ENCODE results near the gene SARS2. TPM values are rescaled to one million over a fixed set of nuclear protein-coding genes. Genes with fewer than 3 reads are reported as not detected.
"Not testable (repeated sequence)": the region's sequence is repeated elsewhere in the genome, so short reads cannot be mapped to it uniquely, and the experiment has no call there.

SARS2 gene
- total and polyA plus RNA-seq, 12 donors, result 9.1 to 116 (median 35.4) TPM

DNA sequence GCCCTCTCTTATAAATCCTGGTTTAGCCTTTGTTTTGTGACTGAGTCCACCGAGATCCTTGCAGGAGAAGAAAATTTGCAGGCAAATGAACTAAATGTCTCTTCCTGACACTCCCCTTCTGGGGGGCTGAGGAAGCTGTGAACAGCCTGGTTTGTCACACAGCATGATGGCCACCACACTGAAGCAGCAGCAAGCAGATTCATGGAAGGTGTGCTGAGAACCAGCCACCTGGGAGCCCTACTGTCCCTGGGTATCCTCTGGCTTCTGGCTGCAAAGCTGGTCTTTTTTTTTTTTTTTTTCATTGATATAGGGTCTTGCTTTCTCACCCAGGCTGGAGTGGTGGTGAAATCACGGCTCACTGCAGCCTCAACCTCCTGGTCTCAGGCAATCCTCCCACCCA lies 11.4 kb upstream of the SARS2 start:
- H3K9me3 ChIP-seq (replicated peaks in 1 of 3), result no peaks in the 10 kb centered on the region
- WGBS, 4 donors, result 68 to 88% (median 83%) methylated on average over 2 of the region's 2 CpGs
- H3K27me3 ChIP-seq, result no peaks in the 10 kb centered on the region
- no peak for TF ChIP-seq POLR2A (IDR thresholded peaks at IDR 0.05)
- TF ChIP-seq, protein P1, sequence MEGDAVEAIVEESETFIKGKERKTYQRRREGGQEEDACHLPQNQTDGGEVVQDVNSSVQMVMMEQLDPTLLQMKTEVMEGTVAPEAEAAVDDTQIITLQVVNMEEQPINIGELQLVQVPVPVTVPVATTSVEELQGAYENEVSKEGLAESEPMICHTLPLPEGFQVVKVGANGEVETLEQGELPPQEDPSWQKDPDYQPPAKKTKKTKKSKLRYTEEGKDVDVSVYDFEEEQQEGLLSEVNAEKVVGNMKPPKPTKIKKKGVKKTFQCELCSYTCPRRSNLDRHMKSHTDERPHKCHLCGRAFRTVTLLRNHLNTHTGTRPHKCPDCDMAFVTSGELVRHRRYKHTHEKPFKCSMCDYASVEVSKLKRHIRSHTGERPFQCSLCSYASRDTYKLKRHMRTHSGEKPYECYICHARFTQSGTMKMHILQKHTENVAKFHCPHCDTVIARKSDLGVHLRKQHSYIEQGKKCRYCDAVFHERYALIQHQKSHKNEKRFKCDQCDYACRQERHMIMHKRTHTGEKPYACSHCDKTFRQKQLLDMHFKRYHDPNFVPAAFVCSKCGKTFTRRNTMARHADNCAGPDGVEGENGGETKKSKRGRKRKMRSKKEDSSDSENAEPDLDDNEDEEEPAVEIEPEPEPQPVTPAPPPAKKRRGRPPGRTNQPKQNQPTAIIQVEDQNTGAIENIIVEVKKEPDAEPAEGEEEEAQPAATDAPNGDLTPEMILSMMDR (IDR thresholded peaks at IDR 0.05), result no peak
- H3K27ac ChIP-seq, result no peak overlapping the region
- DNase-seq, result no peak
- no peak overlapping the region for H3K4me3 ChIP-seq
- intact Hi-C loops (cut with DNase I), result no loop called here
- H3K36me3 ChIP-seq (replicated peaks in 1 of 2), result peaks cover 0 to 5% of the 10 kb centered on the region in 2 donors
- H3K4me1 ChIP-seq (replicated peaks in 1 of 2), result no peaks in the 10 kb centered on the region

DNA sequence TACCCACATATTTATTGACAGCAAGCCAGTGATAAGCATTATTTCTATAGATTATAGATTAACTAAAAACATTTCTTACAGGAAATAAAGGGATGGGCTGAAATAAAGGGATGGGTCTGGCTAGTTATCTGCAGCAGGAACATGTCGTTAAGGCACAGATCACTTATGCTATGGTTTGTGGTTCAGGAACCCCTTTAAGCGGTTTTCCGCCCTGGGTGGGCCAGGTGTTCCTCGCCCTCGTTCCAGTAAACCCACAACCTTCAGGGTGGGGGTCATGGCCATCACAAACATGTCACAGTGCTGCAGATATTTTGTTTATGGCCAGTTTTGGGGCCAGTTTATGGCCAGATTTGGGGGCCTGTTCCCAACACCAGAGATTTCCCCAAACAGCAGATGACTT lies 10.9 kb upstream of the SARS2 start:
- H3K27me3 ChIP-seq; H3K27ac ChIP-seq; H3K4me3 ChIP-seq; H3K4me1 ChIP-seq (replicated peaks in 1 of 2); intact Hi-C loops (cut with DNase I); DNase-seq; H3K9me3 ChIP-seq (replicated peaks in 1 of 3); H3K36me3 ChIP-seq (replicated peaks in 1 of 2): not testable (repeated sequence)
- 72 to 90% (median 79%) methylated on average over 4 to 5 of the region's 5 CpGs for WGBS, 4 donors

DNA sequence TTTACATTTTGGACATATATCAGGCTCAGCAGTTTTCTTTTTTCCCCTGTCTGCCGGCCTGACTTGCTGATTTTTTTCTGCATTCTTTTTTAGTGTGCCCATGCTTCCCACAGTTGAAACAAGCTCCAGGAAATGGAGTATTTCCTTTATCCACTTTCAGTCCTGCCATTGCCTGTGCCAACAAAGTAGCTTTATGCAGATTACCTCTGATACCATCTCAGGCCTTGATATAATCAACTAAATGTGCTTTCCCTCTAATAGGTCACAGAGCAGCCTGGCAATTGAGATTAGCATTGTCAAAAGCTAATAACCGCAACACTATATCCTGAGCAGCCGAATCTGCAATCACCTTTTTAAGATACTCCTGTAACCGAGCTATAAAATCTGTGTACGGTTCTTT lies 9.4 kb upstream of the SARS2 start:
- no peaks in the 10 kb centered on the region for H3K4me1 ChIP-seq (replicated peaks in 1 of 2)
- intact Hi-C loops (cut with DNase I), result no loop called here
- no peaks in the 10 kb centered on the region for H3K27me3 ChIP-seq
- no peak overlapping the region for H3K27ac ChIP-seq
- no peak overlapping the region for H3K4me3 ChIP-seq
- peaks cover 0 to 5% of the 10 kb centered on the region in 2 donors for H3K36me3 ChIP-seq (replicated peaks in 1 of 2)
- TF ChIP-seq POLR2A (IDR thresholded peaks at IDR 0.05), result no peak
- TF ChIP-seq, protein P1 (IDR thresholded peaks at IDR 0.05), result no peak
- no peaks in the 10 kb centered on the region for H3K9me3 ChIP-seq (replicated peaks in 1 of 3)
- WGBS, 4 donors, result 47 to 49% (median 48%) methylated on average over 5 of the region's 5 CpGs
- no peak for DNase-seq

DNA sequence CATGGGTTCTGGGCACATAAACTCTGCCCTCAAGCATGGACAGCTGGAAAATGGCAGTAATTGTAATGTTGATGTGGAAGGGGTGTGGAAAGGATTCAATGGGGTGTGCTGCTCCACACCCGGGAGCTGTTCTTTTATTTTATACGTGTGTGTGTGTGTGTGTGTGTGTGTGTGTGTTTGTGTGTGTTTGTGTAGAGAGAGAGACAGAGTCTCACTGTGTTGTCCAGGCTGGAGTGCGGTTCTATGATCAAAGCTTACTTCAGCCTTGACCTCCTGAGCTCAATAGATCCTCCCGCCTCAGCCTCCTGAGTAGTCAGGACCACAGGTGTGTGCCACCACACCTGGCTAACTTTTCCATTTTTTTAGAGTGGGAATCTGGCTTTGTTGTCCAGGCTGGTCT lies 3.0 kb upstream of the SARS2 start:
- Histone ChIP-seq H3K4me3 (no peak overlapping the region), H3K36me3 (replicated peaks in 1 of 2) (peaks cover 0 to 9% of the 10 kb centered on the region in 2 donors), H3K27ac (no peak overlapping the region), H3K27me3 (no peaks in the 10 kb centered on the region), H3K9me3 (replicated peaks in 1 of 3) (no peaks in the 10 kb centered on the region), H3K4me1 (replicated peaks in 1 of 2) (peaks cover 8 to 27% of the 10 kb centered on the region in 2 donors)
- WGBS, 4 donors, result 62 to 85% (median 73%) methylated on average over 4 of the region's 4 CpGs
- intact Hi-C loops (cut with DNase I), result no loop called here
- no peak for DNase-seq
- no peak for TF ChIP-seq POLR2A (IDR thresholded peaks at IDR 0.05)
- TF ChIP-seq, protein P1 (IDR thresholded peaks at IDR 0.05), result no peak

DNA sequence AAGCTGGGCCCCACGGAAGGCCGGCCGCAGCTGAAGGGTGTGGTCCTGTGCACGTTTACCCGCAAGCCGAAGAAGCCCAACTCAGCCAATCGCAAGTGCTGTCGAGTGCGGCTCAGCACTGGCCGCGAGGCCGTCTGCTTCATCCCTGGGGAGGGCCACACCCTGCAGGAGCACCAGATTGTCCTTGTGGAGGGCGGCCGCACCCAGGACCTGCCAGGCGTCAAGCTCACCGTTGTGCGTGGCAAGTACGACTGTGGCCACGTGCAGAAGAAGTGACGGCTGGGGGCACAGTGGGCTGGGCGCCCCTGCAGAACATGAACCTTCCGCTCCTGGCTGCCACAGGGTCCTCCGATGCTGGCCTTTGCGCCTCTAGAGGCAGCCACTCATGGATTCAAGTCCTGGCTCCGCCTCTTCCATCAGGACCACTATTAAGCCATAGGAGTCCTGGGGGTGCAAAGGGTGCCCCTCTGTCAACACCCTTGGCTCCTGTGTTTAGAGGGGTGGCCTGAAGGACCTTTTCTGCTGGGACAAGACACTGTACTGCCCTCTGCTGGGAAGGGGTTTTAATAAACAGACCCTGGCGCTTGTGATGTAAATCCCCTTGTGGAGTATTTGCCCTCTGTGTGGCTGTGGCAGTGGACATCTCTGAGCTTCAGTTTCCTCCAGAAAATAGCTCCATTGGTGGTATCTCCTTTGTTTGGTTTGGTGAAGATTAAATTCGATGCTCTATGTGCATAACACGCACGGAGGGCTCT lies 2.0 kb upstream of the SARS2 start:
- no peaks in the 10 kb centered on the region for H3K9me3 ChIP-seq (replicated peaks in 1 of 3)
- 84 to 93% (median 90%) methylated on average over 4 to 29 of the region's 29 CpGs for WGBS, 4 donors
- TF ChIP-seq, protein P1 (IDR thresholded peaks at IDR 0.05), result peak in 3 of 6 experiments; percentile 14 to 31 (median 21)
- TF ChIP-seq POLR2A (IDR thresholded peaks at IDR 0.05), result no peak
- DNase-seq, result peak in 3 of 7 donors; percentile 30 to 42 (median 38)
- H3K27ac ChIP-seq, result no peak overlapping the region
- H3K4me3 ChIP-seq, result no peak overlapping the region
- peaks cover 8 to 27% of the 10 kb centered on the region in 2 donors for H3K4me1 ChIP-seq (replicated peaks in 1 of 2)
- H3K27me3 ChIP-seq, result no peaks in the 10 kb centered on the region
- intact Hi-C loops (cut with DNase I), result no loop called here
- peaks cover 0 to 9% of the 10 kb centered on the region in 2 donors for H3K36me3 ChIP-seq (replicated peaks in 1 of 2)

Data from adrenal gland (tissue), 12 donors.